Hair follicular keratinocyte (primary cell): ENCODE measurements around the gene NIFK. TPM values are rescaled to one million over a fixed set of nuclear protein-coding genes. Genes with fewer than 3 reads are reported as not detected.

ENCODE experiments used
- total RNA-seq: library from RNA; depleted of rRNA; stranded (reverse); fragments of >200 nt; gene quantifications from 2 replicates; pipeline ENCODE4 v1.2.3, GENCODE V29; 2015

NIFK gene
- total RNA-seq, result 51.3 and 64.2 TPM in 2 replicates

GRCh38 chr2:121736462-121737336 is at the start of gene NIFK:
Gene NIFK (minus strand): TSS chr2:121736875. CDS start chr2:121736850, 25 bp downstream.

DNA sequence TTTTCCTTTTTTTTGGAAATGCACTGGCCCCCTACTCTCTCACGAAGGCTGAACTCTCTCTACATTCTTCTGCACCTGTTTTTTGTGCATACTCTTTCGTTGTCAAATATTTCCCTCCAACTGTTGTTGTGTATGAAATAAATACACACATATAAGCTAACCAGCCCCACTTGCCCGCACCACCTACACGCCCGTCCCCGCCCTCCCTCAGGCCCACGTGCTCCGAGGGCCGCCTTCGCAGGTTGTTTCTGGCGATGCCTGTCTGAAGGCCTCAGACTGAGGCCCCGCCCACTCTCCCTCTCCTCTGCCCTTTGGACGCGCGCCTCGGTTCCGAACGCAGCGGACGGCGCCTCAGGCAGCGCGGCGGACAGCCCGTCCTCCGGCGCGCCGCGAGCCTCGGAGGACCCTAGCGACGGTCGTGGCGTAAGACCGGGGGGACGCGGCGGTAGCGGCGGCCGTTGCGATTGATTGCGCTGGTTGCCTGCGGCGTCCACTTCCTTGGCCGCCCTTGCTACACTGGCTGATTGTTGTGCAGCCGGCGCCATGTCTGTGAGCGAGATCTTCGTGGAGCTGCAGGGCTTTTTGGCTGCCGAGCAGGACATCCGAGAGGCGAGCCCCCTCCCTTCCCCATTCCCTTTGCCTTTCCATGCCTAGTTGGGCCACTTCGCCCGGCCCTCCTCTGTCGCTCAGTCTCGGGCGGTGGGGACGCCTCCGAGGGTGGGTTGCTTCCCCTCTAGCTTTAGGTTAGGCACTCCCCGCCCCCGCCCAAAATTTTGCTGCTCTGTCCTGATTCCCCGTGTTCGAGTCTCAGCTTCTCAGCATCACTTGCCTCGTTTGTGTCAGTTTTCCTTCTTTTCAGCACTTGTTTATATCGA is 18.8 kb upstream of the NIFK start, which contains the start of gene TSN:
TSN (plus strand) TSS at position 415 of the 875 bp plus-strand sequence; CDS start at position 544, 129 bp downstream.

Other genes starting within 250 kb of the NIFK start
- gene RNU4ATAC, start 206.0 kb downstream of the NIFK start, total RNA-seq, result not detected in 2 replicates
- gene CLASP1, start 87.4 kb downstream of the NIFK start, total RNA-seq, result 24.0 and 44.7 TPM in 2 replicates
- gene TSN, start 18.8 kb upstream of the NIFK start, total RNA-seq, result 39.0 and 59.8 TPM in 2 replicates